ENCODE data around the gene TTC24. TPM values are rescaled to one million over a fixed set of nuclear protein-coding genes. Genes with fewer than 3 reads are reported as not detected.
"Not testable (repeated sequence)": the region's sequence is repeated elsewhere in the genome, so short reads cannot be mapped to it uniquely, and the experiment has no call there.

Gene TTC24
- total RNA-seq, 1 donor from 2014 or later: 19.6 TPM

- ATAC-seq (ENCODE audit: low read depth) (no peak), DNase-seq (no peak)
- TF ChIP-seq, protein P1, sequence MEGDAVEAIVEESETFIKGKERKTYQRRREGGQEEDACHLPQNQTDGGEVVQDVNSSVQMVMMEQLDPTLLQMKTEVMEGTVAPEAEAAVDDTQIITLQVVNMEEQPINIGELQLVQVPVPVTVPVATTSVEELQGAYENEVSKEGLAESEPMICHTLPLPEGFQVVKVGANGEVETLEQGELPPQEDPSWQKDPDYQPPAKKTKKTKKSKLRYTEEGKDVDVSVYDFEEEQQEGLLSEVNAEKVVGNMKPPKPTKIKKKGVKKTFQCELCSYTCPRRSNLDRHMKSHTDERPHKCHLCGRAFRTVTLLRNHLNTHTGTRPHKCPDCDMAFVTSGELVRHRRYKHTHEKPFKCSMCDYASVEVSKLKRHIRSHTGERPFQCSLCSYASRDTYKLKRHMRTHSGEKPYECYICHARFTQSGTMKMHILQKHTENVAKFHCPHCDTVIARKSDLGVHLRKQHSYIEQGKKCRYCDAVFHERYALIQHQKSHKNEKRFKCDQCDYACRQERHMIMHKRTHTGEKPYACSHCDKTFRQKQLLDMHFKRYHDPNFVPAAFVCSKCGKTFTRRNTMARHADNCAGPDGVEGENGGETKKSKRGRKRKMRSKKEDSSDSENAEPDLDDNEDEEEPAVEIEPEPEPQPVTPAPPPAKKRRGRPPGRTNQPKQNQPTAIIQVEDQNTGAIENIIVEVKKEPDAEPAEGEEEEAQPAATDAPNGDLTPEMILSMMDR (IDR thresholded peaks at IDR 0.05): no peak
- Mint-ChIP-seq H3K27ac (peak overlapping the region; percentile 18), H3K4me1 (peaks cover 44% of the 10 kb centered on the region), H3K4me3 (no peak overlapping the region), H3K36me3 (ENCODE audit: low read depth) (no peaks in the 10 kb centered on the region), H3K27me3 (no peaks in the 10 kb centered on the region), H3K9me3 (no peaks in the 10 kb centered on the region)
- POLR2A ChIA-PET: interaction anchor here (0.5 to 2.7 kb wide), 5 partner anchors 41 to 188 kb away, joined by 3 to 11 read pairs (median 4); partner anchors contain the start of gene MEF2D
- intact Hi-C loops (cut with micrococcal nuclease): loop anchor here (5.0 kb wide), 1 partner anchor 43 kb away; no protein-coding TSS in a partner anchor
- CTCF ChIA-PET: interaction anchor here (1.5 to 2.0 kb wide), 2 partner anchors 48 to 69 kb away, joined by 6 to 9 read pairs; no protein-coding TSS in a partner anchor
Observed at GRCh38 chr1:156549831-156550230, 29.7 kb upstream of the TTC24 start.

GRCh38 chr1:156550346-156550745 lies 29.2 kb upstream of the TTC24 start:
- H3K27ac Mint-ChIP-seq: peak overlapping the region; percentile 66
- DNase-seq (no peak), ATAC-seq (ENCODE audit: low read depth) (no peak)
- CTCF ChIA-PET: interaction anchor here (1.5 to 2.0 kb wide), 2 partner anchors 49 to 70 kb away, joined by 6 to 9 read pairs; no protein-coding TSS in a partner anchor
- H3K4me1 Mint-ChIP-seq: peaks cover 48% of the 10 kb centered on the region
- H3K4me3 Mint-ChIP-seq: no peak overlapping the region
- TF ChIP-seq, protein P1 (IDR thresholded peaks at IDR 0.05): no peak
- H3K9me3 Mint-ChIP-seq: no peaks in the 10 kb centered on the region
- H3K36me3 Mint-ChIP-seq (ENCODE audit: low read depth): no peaks in the 10 kb centered on the region
- intact Hi-C loops (cut with micrococcal nuclease): no loop called here
- no peaks in the 10 kb centered on the region for H3K27me3 Mint-ChIP-seq
- POLR2A ChIA-PET: interaction anchor here (0.5 to 2.7 kb wide), 7 partner anchors 32 to 188 kb away, joined by 3 to 19 read pairs (median 4); partner anchors contain the start of gene MEF2D

DNA sequence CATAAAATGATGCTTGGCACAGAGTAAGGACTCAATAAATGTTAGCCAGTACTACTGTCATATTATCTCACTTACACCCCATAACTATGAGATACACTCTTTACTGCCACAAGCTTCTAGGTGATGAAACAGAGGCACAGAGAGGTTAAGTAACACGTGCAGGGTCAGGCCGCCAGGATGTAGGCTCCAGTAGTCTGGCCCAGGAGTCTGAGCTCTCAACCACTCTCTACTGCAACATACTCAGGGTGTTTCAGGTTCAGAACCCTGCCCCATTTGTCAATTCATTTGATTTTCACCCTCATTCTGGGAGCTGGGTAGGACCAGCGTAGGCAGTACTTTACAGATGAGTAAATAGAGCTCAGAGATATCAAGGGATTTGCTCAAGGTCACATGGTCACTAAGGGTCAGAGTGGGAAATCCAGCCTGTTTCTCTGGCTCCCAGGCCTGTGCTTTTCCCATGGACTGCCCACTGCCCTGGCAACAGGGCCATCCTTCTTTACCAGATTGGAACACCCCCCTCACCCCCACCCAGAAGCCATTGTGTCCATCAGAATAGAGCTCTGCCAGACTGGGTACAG lies 28.4 kb upstream of the TTC24 start:
- ATAC-seq (ENCODE audit: low read depth) (peak; percentile 67), DNase-seq (no peak)
- peak overlapping the region; percentile 66 for H3K27ac Mint-ChIP-seq
- no peaks in the 10 kb centered on the region for H3K9me3 Mint-ChIP-seq
- TF ChIP-seq, protein P1 (IDR thresholded peaks at IDR 0.05): no peak
- ChIA-PET POLR2A (interaction anchor here (0.9 to 2.9 kb wide), 9 partner anchors 26 to 94 kb away, joined by 3 to 19 read pairs (median 7); partner anchors contain the start of genes MEF2D and NAXE), CTCF (interaction anchor here (1.2 to 2.0 kb wide), 4 partner anchors 36 to 71 kb away, joined by 3 to 9 read pairs (median 5); no protein-coding TSS in a partner anchor)
- H3K36me3 Mint-ChIP-seq (ENCODE audit: low read depth): no peaks in the 10 kb centered on the region
- H3K4me1 Mint-ChIP-seq: peaks cover 49% of the 10 kb centered on the region
- intact Hi-C loops (cut with micrococcal nuclease): no loop called here
- no peaks in the 10 kb centered on the region for H3K27me3 Mint-ChIP-seq
- no peak overlapping the region for H3K4me3 Mint-ChIP-seq

DNA sequence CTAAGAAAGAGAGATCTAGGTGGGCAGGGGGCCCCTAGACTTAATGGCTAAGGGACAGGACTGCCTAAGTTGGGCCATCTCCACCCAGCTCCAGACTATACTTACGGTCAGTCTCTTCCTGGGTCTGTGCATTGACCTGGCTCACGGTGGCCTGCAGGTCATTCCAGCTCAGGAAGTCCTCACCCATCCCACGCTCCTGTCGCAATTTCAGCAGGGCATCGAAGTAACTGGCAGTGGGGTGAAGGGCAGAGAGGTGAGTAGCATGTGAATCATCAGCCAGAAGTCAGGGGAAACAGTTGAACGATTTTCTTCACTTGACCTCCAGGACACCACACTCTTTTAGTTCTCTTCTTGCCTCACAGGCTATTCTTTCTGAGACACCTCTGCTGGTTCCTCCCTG lies 27.7 kb upstream of the TTC24 start:
- ChIA-PET CTCF (interaction anchor here (1.2 to 2.0 kb wide), 3 partner anchors 35 to 71 kb away, joined by 3 to 9 read pairs (median 4); no protein-coding TSS in a partner anchor), POLR2A (interaction anchor here (1.3 to 2.9 kb wide), 7 partner anchors 27 to 71 kb away, joined by 4 to 19 read pairs (median 11); partner anchors contain the start of gene MEF2D)
- intact Hi-C loops (cut with micrococcal nuclease): loop anchor here (2.0 kb wide), 1 partner anchor 71 kb away; no protein-coding TSS in a partner anchor
- Mint-ChIP-seq H3K9me3 (no peaks in the 10 kb centered on the region), H3K36me3 (ENCODE audit: low read depth) (no peaks in the 10 kb centered on the region), H3K4me1 (peaks cover 49% of the 10 kb centered on the region), H3K27ac (peak overlapping the region; percentile 66), H3K27me3 (no peaks in the 10 kb centered on the region), H3K4me3 (no peak overlapping the region)
- TF ChIP-seq, protein P1 (IDR thresholded peaks at IDR 0.05): no peak
- ATAC-seq (ENCODE audit: low read depth) (no peak), DNase-seq (no peak)

DNA sequence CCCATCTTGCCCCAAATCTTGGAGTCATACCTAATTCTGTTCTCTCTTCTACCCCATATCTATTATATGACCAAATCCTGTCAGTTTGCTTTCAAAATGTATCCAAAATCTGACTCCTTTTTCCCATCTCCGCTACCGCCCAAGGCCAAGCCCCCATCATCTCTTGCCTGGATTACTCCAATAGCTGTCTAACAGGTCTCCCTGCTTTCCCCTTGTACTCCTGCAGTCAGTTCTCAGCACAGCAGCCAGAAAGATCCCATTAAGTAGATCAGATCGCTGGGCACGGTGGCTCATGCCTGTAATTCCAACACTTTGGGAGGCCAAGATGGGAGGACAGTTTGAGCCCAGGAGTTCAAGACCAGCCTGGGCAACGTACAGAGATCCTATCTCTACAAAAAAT lies 27.0 kb upstream of the TTC24 start:
- CTCF ChIA-PET: no interaction called here
- no peaks in the 10 kb centered on the region for H3K27me3 Mint-ChIP-seq

GRCh38 chr1:156552937-156553336 lies 26.6 kb upstream of the TTC24 start:
- intact Hi-C loops (cut with micrococcal nuclease): loop anchor here (2.0 kb wide), 1 partner anchor 72 kb away; no protein-coding TSS in a partner anchor
- Mint-ChIP-seq H3K27ac (peak overlapping the region; percentile 67), H3K4me1 (peaks cover 49% of the 10 kb centered on the region), H3K4me3 (peak overlapping the region; percentile 52)
- CTCF ChIA-PET; H3K27me3 Mint-ChIP-seq; DNase-seq; H3K36me3 Mint-ChIP-seq (ENCODE audit: low read depth); H3K9me3 Mint-ChIP-seq: not testable (repeated sequence)
- POLR2A ChIA-PET: interaction anchor here (0.5 to 2.9 kb wide), 5 partner anchors 48 to 575 kb away, joined by 3 to 16 read pairs (median 4); partner anchors contain the start of gene ARHGEF2
- peak; percentile 76 for ATAC-seq (ENCODE audit: low read depth)

More for the DNA sequence above, 27.0 kb upstream of the TTC24 start:
- POLR2A ChIA-PET: interaction anchor here (1.1 to 2.9 kb wide), 3 partner anchors 47 to 64 kb away, joined by 3 to 16 read pairs (median 4); no protein-coding TSS in a partner anchor
- H3K27ac Mint-ChIP-seq: peak overlapping the region; percentile 27
- H3K36me3 Mint-ChIP-seq (ENCODE audit: low read depth): no peaks in the 10 kb centered on the region
- DNase-seq (no peak), ATAC-seq (ENCODE audit: low read depth) (no peak)
- no peaks in the 10 kb centered on the region for H3K9me3 Mint-ChIP-seq
- intact Hi-C loops (cut with micrococcal nuclease): loop anchor here (2.0 kb wide), 1 partner anchor 72 kb away; no protein-coding TSS in a partner anchor
- peak overlapping the region; percentile 2 for H3K4me3 Mint-ChIP-seq
- TF ChIP-seq, protein P1 (IDR thresholded peaks at IDR 0.05): no peak
- peaks cover 49% of the 10 kb centered on the region for H3K4me1 Mint-ChIP-seq

Data from activated B cell treated with CpG ODN at 0.5 μM for 24 hours (primary cell).